K562 (cell line): ENCODE data around the gene LAMA4.

Experiments used
- CHD2 ChIP-seq: IDR thresholded peaks from 2 replicates; pipeline ENCODE4 v1.6.1; 2011; ENCODE audit warnings: low read depth, low read length
- GABPB1 ChIP-seq: sonication (generic); formaldehyde crosslinking; IDR thresholded peaks from 2 replicates; pipeline ENCODE4 v1.8.0; 2022; ENCODE audit warnings: mild to moderate bottlenecking, missing genetic modification reagents
- MEF2D ChIP-seq: conservative IDR thresholded peaks from 2 replicates; pipeline ENCODE4 v1.6.1; 2016; ENCODE audit warnings: low read depth, missing genetic modification characterization, missing compliant biosample characterization
- ZNF354B ChIP-seq: fragments of 250-450 bp; sonication (Bioruptor Pico); IDR thresholded peaks from 2 replicates; pipeline ENCODE4 v1.4.0; 2020
- TF ChIP-seq, protein P1 (sequence below), 3 experiments: IDR thresholded peaks in 2 of 3; conservative IDR thresholded peaks in 1 of 3; 2 replicates each; pipeline ENCODE4 v1.5.1; 2011 to 2012; ENCODE audit warnings: low read length in 3 of 3, mild to moderate bottlenecking in 3 of 3, control low read depth in 2 of 3, improper control_type of control experiment in 1 of 3, inconsistent platforms in 1 of 3, low read depth in 1 of 3, mixed read lengths in 1 of 3, moderate library complexity in 1 of 3; ENCODE audit not compliant: insufficient read depth in 2 of 3
- TF ChIP-seq, protein P2 (sequence below), 2 experiments: fragments of 450-650 bp in 1 of 2; sonication (generic) in 1 of 2; formaldehyde crosslinking in 1 of 2; IDR thresholded peaks; 2 replicates each; pipeline versions ENCODE4 v1.7.1 to v1.9.0; 2016 to 2022; ENCODE audit warnings: inconsistent platforms in 1 of 2, mild to moderate bottlenecking in 1 of 2, missing genetic modification reagents in 1 of 2

GRCh38 chr6:112258642-112259336, 4.4 kb upstream of the LAMA4 start:
- TF ChIP-seq GABPB1 (no peak), ZNF354B (CRISPR knock-in tag) (no peak), MEF2D (tag) (no peak), CHD2 (no peak)
- TF ChIP-seq, protein P1, sequence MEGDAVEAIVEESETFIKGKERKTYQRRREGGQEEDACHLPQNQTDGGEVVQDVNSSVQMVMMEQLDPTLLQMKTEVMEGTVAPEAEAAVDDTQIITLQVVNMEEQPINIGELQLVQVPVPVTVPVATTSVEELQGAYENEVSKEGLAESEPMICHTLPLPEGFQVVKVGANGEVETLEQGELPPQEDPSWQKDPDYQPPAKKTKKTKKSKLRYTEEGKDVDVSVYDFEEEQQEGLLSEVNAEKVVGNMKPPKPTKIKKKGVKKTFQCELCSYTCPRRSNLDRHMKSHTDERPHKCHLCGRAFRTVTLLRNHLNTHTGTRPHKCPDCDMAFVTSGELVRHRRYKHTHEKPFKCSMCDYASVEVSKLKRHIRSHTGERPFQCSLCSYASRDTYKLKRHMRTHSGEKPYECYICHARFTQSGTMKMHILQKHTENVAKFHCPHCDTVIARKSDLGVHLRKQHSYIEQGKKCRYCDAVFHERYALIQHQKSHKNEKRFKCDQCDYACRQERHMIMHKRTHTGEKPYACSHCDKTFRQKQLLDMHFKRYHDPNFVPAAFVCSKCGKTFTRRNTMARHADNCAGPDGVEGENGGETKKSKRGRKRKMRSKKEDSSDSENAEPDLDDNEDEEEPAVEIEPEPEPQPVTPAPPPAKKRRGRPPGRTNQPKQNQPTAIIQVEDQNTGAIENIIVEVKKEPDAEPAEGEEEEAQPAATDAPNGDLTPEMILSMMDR (IDR thresholded peaks at IDR 0.05 in 2 of 3, conservative IDR thresholded peaks at IDR 0.05 in 1 of 3; ENCODE audit: insufficient read depth in 2 of 3, low read depth in 1 of 3, low read length in 3 of 3): no peak
- TF ChIP-seq, protein P2, sequence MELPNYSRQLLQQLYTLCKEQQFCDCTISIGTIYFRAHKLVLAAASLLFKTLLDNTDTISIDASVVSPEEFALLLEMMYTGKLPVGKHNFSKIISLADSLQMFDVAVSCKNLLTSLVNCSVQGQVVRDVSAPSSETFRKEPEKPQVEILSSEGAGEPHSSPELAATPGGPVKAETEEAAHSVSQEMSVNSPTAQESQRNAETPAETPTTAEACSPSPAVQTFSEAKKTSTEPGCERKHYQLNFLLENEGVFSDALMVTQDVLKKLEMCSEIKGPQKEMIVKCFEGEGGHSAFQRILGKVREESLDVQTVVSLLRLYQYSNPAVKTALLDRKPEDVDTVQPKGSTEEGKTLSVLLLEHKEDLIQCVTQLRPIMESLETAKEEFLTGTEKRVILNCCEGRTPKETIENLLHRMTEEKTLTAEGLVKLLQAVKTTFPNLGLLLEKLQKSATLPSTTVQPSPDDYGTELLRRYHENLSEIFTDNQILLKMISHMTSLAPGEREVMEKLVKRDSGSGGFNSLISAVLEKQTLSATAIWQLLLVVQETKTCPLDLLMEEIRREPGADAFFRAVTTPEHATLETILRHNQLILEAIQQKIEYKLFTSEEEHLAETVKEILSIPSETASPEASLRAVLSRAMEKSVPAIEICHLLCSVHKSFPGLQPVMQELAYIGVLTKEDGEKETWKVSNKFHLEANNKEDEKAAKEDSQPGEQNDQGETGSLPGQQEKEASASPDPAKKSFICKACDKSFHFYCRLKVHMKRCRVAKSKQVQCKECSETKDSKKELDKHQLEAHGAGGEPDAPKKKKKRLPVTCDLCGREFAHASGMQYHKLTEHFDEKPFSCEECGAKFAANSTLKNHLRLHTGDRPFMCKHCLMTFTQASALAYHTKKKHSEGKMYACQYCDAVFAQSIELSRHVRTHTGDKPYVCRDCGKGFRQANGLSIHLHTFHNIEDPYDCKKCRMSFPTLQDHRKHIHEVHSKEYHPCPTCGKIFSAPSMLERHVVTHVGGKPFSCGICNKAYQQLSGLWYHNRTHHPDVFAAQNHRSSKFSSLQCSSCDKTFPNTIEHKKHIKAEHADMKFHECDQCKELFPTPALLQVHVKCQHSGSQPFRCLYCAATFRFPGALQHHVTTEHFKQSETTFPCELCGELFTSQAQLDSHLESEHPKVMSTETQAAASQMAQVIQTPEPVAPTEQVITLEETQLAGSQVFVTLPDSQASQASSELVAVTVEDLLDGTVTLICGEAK (IDR thresholded peaks at IDR 0.05): no peak
- TF ChIP-seq, protein P2 (CRISPR knock-in tag; IDR thresholded peaks at IDR 0.05): no peak
